Lower lobe of right lung (tissue), 2 donors: ENCODE measurements around the gene NOC3L. TPM values are rescaled to one million over a fixed set of nuclear protein-coding genes. Genes with fewer than 3 reads are reported as not detected.
"Not testable (repeated sequence)": the region's sequence is repeated elsewhere in the genome, so short reads cannot be mapped to it uniquely, and the experiment has no call there.

Experiments
- ATAC-seq, 2 donors: fragments of 200-7000 bp; cut with Tn5 transposase; one replicate each; pipeline ENCODE4 v1.9.1; 2020 to 2022; ENCODE audit warnings: mild to moderate bottlenecking in 2 of 2, moderate library complexity in 2 of 2
- DNase-seq: peaks from one replicate; pipeline ENCODE4 v3.0.0-alpha.2; 2020
- H3K27ac ChIP-seq: fragments of 200-600 bp; one replicate; pipeline ENCODE4 v1.8.0; 2022
- H3K27me3 ChIP-seq: fragments of 200-600 bp; one replicate; pipeline ENCODE4 v1.8.0; 2022; ENCODE audit warnings: low read depth
- H3K36me3 ChIP-seq: fragments of 200-600 bp; one replicate; pipeline ENCODE4 v1.8.0; 2022; ENCODE audit warnings: mild to moderate bottlenecking
- H3K4me1 ChIP-seq: fragments of 200-600 bp; one replicate; pipeline ENCODE4 v1.8.0; 2022
- H3K4me3 ChIP-seq: fragments of 200-600 bp; one replicate; pipeline ENCODE4 v1.8.0; 2022; ENCODE audit warnings: mild to moderate bottlenecking
- H3K9me3 ChIP-seq: fragments of 200-600 bp; one replicate; pipeline ENCODE4 v1.8.0; 2022
- CTCF ChIP-seq: fragments of 200-600 bp; IDR thresholded peaks from one replicate; pipeline ENCODE4 v1.8.0; 2022; ENCODE audit warnings: antibody characterized with exemption, mild to moderate bottlenecking
- intact Hi-C: fragments of 100-400 bp; cut with DNase I; formaldehyde crosslinking; loops from one replicate; pipeline ENCODE4 v1.11.0; 2022
- total RNA-seq: library from RNA; stranded (reverse); fragmentation: NEBNext Ultra II Directional; extraction: Animal tissue kit (Norgen Biotek cat#: 25700); gene quantifications from one replicate; pipeline ENCODE4 v1.2.1, GENCODE V29; 2021
- donor health status: DM: no; HTN: yes; CAD: no; lungs with severe emphysema.

The NOC3L gene
- total RNA-seq, 1 donor from 2014 or later = 13.9 TPM

- no peaks in the 10 kb centered on the region for H3K36me3 ChIP-seq
- ATAC-seq (no peak), DNase-seq (no peak)
- H3K27ac ChIP-seq = no peak overlapping the region
- H3K4me3 ChIP-seq = no peak overlapping the region
- H3K27me3 ChIP-seq = peaks cover 4% of the 10 kb centered on the region
- no peaks in the 10 kb centered on the region for H3K9me3 ChIP-seq
- H3K4me1 ChIP-seq = no peaks in the 10 kb centered on the region
- no peak for TF ChIP-seq CTCF
- intact Hi-C loops = no loop called here
These were observed 35.0 kb upstream of the NOC3L start for GRCh38 chr10:94397549-94398370.

- DNase-seq, H3K4me3 ChIP-seq, H3K9me3 ChIP-seq, H3K27me3 ChIP-seq, H3K36me3 ChIP-seq, H3K27ac ChIP-seq, H3K4me1 ChIP-seq, intact Hi-C loops, ATAC-seq: not testable (repeated sequence)
These were observed 29.4 kb upstream of the NOC3L start for GRCh38 chr10:94392117-94392516.

- H3K36me3 ChIP-seq, intact Hi-C loops, H3K27me3 ChIP-seq, H3K27ac ChIP-seq, H3K9me3 ChIP-seq, H3K4me3 ChIP-seq, ATAC-seq, H3K4me1 ChIP-seq, DNase-seq: not testable (repeated sequence)
These were observed 23.0 kb upstream of the NOC3L start for GRCh38 chr10:94385733-94386132.

GRCh38 chr10:94383530-94383929 is 20.8 kb upstream of the NOC3L start:
- DNase-seq (no peak), ATAC-seq (no peak)
- H3K27ac ChIP-seq = no peak overlapping the region
- intact Hi-C loops = no loop called here
- H3K4me3 ChIP-seq = no peak overlapping the region
- H3K36me3 ChIP-seq = no peaks in the 10 kb centered on the region
- no peak for TF ChIP-seq CTCF
- no peaks in the 10 kb centered on the region for H3K4me1 ChIP-seq
- H3K27me3 ChIP-seq = no peaks in the 10 kb centered on the region
- no peaks in the 10 kb centered on the region for H3K9me3 ChIP-seq

GRCh38 chr10:94376865-94377264 is 14.1 kb upstream of the NOC3L start:
- intact Hi-C loops = no loop called here
- Histone ChIP-seq H3K4me1 (no peaks in the 10 kb centered on the region), H3K27me3 (peaks cover 6% of the 10 kb centered on the region), H3K36me3 (no peaks in the 10 kb centered on the region), H3K4me3 (no peak overlapping the region), H3K27ac (no peak overlapping the region), H3K9me3 (no peaks in the 10 kb centered on the region)
- TF ChIP-seq CTCF = no peak
- DNase-seq (no peak), ATAC-seq (no peak)

- no peak for ATAC-seq
These were observed 12.6 kb upstream of the NOC3L start for GRCh38 chr10:94375374-94375773.

More at GRCh38 chr10:94375374-94375773, 12.6 kb upstream of the NOC3L start:
- no peak overlapping the region for H3K27ac ChIP-seq
- TF ChIP-seq CTCF = no peak
- DNase-seq = no peak
- no peak overlapping the region for H3K4me3 ChIP-seq
- H3K4me1 ChIP-seq = no peaks in the 10 kb centered on the region
- peaks cover 11% of the 10 kb centered on the region for H3K27me3 ChIP-seq
- no peaks in the 10 kb centered on the region for H3K9me3 ChIP-seq
- intact Hi-C loops = no loop called here
- no peaks in the 10 kb centered on the region for H3K36me3 ChIP-seq
